ENCODE data around the gene ARVCF. TPM values are rescaled to one million over a fixed set of nuclear protein-coding genes. Genes with fewer than 3 reads are reported as not detected.

Gene ARVCF
- total RNA-seq, 2 experiments from 2014 or later, result 0.86 to 1.4 TPM

- Mint-ChIP-seq H3K9me3 (ENCODE audit: insufficient read depth) (peaks cover 14% of the 10 kb centered on the region), H3K27ac (peak overlapping the region; percentile 2), H3K27me3 (ENCODE audit: low read depth) (no peaks in the 10 kb centered on the region), H3K4me1 (ENCODE audit: low read depth) (peaks cover 3% of the 10 kb centered on the region), H3K36me3 (ENCODE audit: low read depth) (peaks cover 54% of the 10 kb centered on the region), H3K4me3 (no peak overlapping the region)
- DNase-seq (no peak), ATAC-seq (no peak)
- ChIA-PET CTCF (no interaction called here), POLR2A (no interaction called here)
Observed at GRCh38 chr22:20046730-20047129, 30.1 kb upstream of the ARVCF start.

GRCh38 chr22:20044495-20045151 is 28.0 kb upstream of the ARVCF start:
- POLR2A ChIA-PET, result no interaction called here
- peaks cover 52% of the 10 kb centered on the region for H3K36me3 Mint-ChIP-seq (ENCODE audit: low read depth)

GRCh38 chr22:20043997-20044342 is 27.3 kb upstream of the ARVCF start:
- ATAC-seq, result no peak
- ChIA-PET CTCF (no interaction called here), POLR2A (no interaction called here)
- Mint-ChIP-seq H3K36me3 (ENCODE audit: low read depth) (peaks cover 51% of the 10 kb centered on the region), H3K27ac (no peak overlapping the region), H3K9me3 (ENCODE audit: insufficient read depth) (peaks cover 7% of the 10 kb centered on the region), H3K27me3 (ENCODE audit: low read depth) (no peaks in the 10 kb centered on the region), H3K4me1 (ENCODE audit: low read depth) (peaks cover 3% of the 10 kb centered on the region), H3K4me3 (no peak overlapping the region)
- no peak for DNase-seq

More at GRCh38 chr22:20044495-20045151, 28.0 kb upstream of the ARVCF start:
- DNase-seq (no peak), ATAC-seq (no peak)
- Mint-ChIP-seq H3K4me3 (no peak overlapping the region), H3K9me3 (ENCODE audit: insufficient read depth) (peaks cover 11% of the 10 kb centered on the region), H3K27me3 (ENCODE audit: low read depth) (no peaks in the 10 kb centered on the region), H3K4me1 (ENCODE audit: low read depth) (peaks cover 3% of the 10 kb centered on the region), H3K27ac (no peak overlapping the region)
- CTCF ChIA-PET, result no interaction called here

GRCh38 chr22:20043057-20043996 is 26.7 kb upstream of the ARVCF start:
- Mint-ChIP-seq H3K36me3 (ENCODE audit: low read depth) (peaks cover 44% of the 10 kb centered on the region), H3K9me3 (ENCODE audit: insufficient read depth) (peaks cover 4% of the 10 kb centered on the region), H3K4me1 (ENCODE audit: low read depth) (peaks cover 3% of the 10 kb centered on the region), H3K27ac (no peak overlapping the region), H3K27me3 (ENCODE audit: low read depth) (no peaks in the 10 kb centered on the region), H3K4me3 (no peak overlapping the region)
- CTCF ChIA-PET, result no interaction called here
- DNase-seq (no peak), ATAC-seq (no peak)
- POLR2A ChIA-PET, result no interaction called here

- H3K36me3 Mint-ChIP-seq (ENCODE audit: low read depth), result peaks cover 30% of the 10 kb centered on the region
- H3K4me1 Mint-ChIP-seq (ENCODE audit: low read depth), result peaks cover 3% of the 10 kb centered on the region
- ChIA-PET POLR2A (no interaction called here), CTCF (no interaction called here)
- no peaks in the 10 kb centered on the region for H3K9me3 Mint-ChIP-seq (ENCODE audit: insufficient read depth)
- ATAC-seq (no peak), DNase-seq (no peak)
- H3K27ac Mint-ChIP-seq, result no peak overlapping the region
- no peak overlapping the region for H3K4me3 Mint-ChIP-seq
- no peaks in the 10 kb centered on the region for H3K27me3 Mint-ChIP-seq (ENCODE audit: low read depth)
Observed at GRCh38 chr22:20040327-20041200, 23.9 kb upstream of the ARVCF start.

- Mint-ChIP-seq H3K27me3 (ENCODE audit: low read depth) (no peaks in the 10 kb centered on the region), H3K4me3 (no peak overlapping the region), H3K4me1 (ENCODE audit: low read depth) (peaks cover 3% of the 10 kb centered on the region), H3K9me3 (ENCODE audit: insufficient read depth) (no peaks in the 10 kb centered on the region), H3K36me3 (ENCODE audit: low read depth) (peaks cover 26% of the 10 kb centered on the region), H3K27ac (no peak overlapping the region)
- CTCF ChIA-PET, result no interaction called here
- POLR2A ChIA-PET, result no interaction called here
- no peak for ATAC-seq
- no peak for DNase-seq
Observed at GRCh38 chr22:20039683-20040325, 23.2 kb upstream of the ARVCF start.

- ATAC-seq (no peak), DNase-seq (no peak)
- H3K4me1 Mint-ChIP-seq (ENCODE audit: low read depth), result peaks cover 3% of the 10 kb centered on the region
- H3K4me3 Mint-ChIP-seq, result no peak overlapping the region
- ChIA-PET POLR2A (no interaction called here), CTCF (no interaction called here)
- H3K27me3 Mint-ChIP-seq (ENCODE audit: low read depth), result no peaks in the 10 kb centered on the region
- H3K9me3 Mint-ChIP-seq (ENCODE audit: insufficient read depth), result no peaks in the 10 kb centered on the region
- H3K27ac Mint-ChIP-seq, result no peak overlapping the region
- peaks cover 20% of the 10 kb centered on the region for H3K36me3 Mint-ChIP-seq (ENCODE audit: low read depth)
Observed at GRCh38 chr22:20038574-20038973, 22.0 kb upstream of the ARVCF start.

GRCh38 chr22:20037419-20037818 is 20.8 kb upstream of the ARVCF start:
- no peaks in the 10 kb centered on the region for H3K27me3 Mint-ChIP-seq (ENCODE audit: low read depth)
- POLR2A ChIA-PET, result no interaction called here
- no peak for ATAC-seq
- no peaks in the 10 kb centered on the region for H3K9me3 Mint-ChIP-seq (ENCODE audit: insufficient read depth)
- DNase-seq, result no peak
- no peak overlapping the region for H3K27ac Mint-ChIP-seq
- peaks cover 6% of the 10 kb centered on the region for H3K4me1 Mint-ChIP-seq (ENCODE audit: low read depth)
- H3K4me3 Mint-ChIP-seq, result no peak overlapping the region
- CTCF ChIA-PET, result no interaction called here
- H3K36me3 Mint-ChIP-seq (ENCODE audit: low read depth), result peaks cover 14% of the 10 kb centered on the region

GRCh38 chr22:20036535-20037392 is 20.1 kb upstream of the ARVCF start:
- peaks cover 14% of the 10 kb centered on the region for H3K36me3 Mint-ChIP-seq (ENCODE audit: low read depth)
- CTCF ChIA-PET, result no interaction called here

GRCh38 chr22:20036084-20036482 is 19.5 kb upstream of the ARVCF start:
- ATAC-seq (no peak), DNase-seq (no peak)
- peaks cover 14% of the 10 kb centered on the region for H3K36me3 Mint-ChIP-seq (ENCODE audit: low read depth)
- H3K4me1 Mint-ChIP-seq (ENCODE audit: low read depth), result peaks cover 18% of the 10 kb centered on the region
- CTCF ChIA-PET, result no interaction called here
- no peak overlapping the region for H3K27ac Mint-ChIP-seq
- H3K9me3 Mint-ChIP-seq (ENCODE audit: insufficient read depth), result no peaks in the 10 kb centered on the region
- POLR2A ChIA-PET, result no interaction called here
- no peak overlapping the region for H3K4me3 Mint-ChIP-seq
- no peaks in the 10 kb centered on the region for H3K27me3 Mint-ChIP-seq (ENCODE audit: low read depth)

More at GRCh38 chr22:20036535-20037392, 20.1 kb upstream of the ARVCF start:
- Mint-ChIP-seq H3K27me3 (ENCODE audit: low read depth) (no peaks in the 10 kb centered on the region), H3K4me3 (no peak overlapping the region), H3K4me1 (ENCODE audit: low read depth) (peaks cover 13% of the 10 kb centered on the region), H3K27ac (no peak overlapping the region), H3K9me3 (ENCODE audit: insufficient read depth) (no peaks in the 10 kb centered on the region)
- ATAC-seq (no peak), DNase-seq (no peak)
- POLR2A ChIA-PET, result no interaction called here

Measured in activated CD8-positive, alpha-beta T cell treated with anti-CD3 and anti-CD28 coated beads, Interleukin-2, amount 10 ng/mL, durations not matched to agents 7 days and 5 days (primary cell).